ENCODE results near the gene TANGO2. TPM values are rescaled to one million over a fixed set of nuclear protein-coding genes. Genes with fewer than 3 reads are reported as not detected.

Gene TANGO2
- total and polyA plus RNA-seq, 2 donors (not counting 1 experiment from before 2014, with no cell fraction given): 75.5 to 75.6 TPM

GRCh38 chr22:20115691-20116375 lies 94.9 kb downstream of the TANGO2 start, which contains the start of gene RANBP1:
Gene RANBP1, plus strand, starts transcription at chr22:20116104. Its CDS starts 81 bp downstream, at chr22:20116185.
- no peaks in the 10 kb centered on the region for H3K9me3 Mint-ChIP-seq (ENCODE audit: insufficient read depth)
- Histone ChIP-seq H4K20me1 (ENCODE audit: control insufficient read depth, insufficient read depth, low read length, poor library complexity, severe bottlenecking) (peaks cover 39% of the 10 kb centered on the region), H3K36me3 (replicated peaks in 1 of 2; ENCODE audit: control extremely low read depth in 1 of 2, control insufficient read depth in 1 of 2, extremely low read depth in 1 of 2, insufficient read depth in 2 of 2, low read length in 1 of 2) (peaks cover 0 to 37% of the 10 kb centered on the region in 2 experiments), H3K9me3 (ENCODE audit: control extremely low read depth in 1 of 3, control insufficient read depth in 2 of 3, insufficient read depth in 1 of 3, low read length in 2 of 3) (no peaks in the 10 kb centered on the region), H3K4me2 (replicated peaks; ENCODE audit: low read depth, low read length, poor library complexity, severe bottlenecking) (peak within 1 kb of the TSS; percentile 95), H3K4me1 (ENCODE audit: control insufficient read depth in 2 of 2, insufficient read depth in 2 of 2, low read length in 2 of 2) (peaks cover 19 to 49% of the 10 kb centered on the region in 2 donors), H2AFZ (ENCODE audit: insufficient read depth, low read depth, low read length, poor library complexity, severe bottlenecking) (peak within 1 kb of the TSS; percentile 84), H3K9ac (ENCODE audit: low read length) (peak within 1 kb of the TSS; percentile 93), H3K27me3 (replicated peaks in 1 of 4; ENCODE audit: control extremely low read depth in 1 of 4, control insufficient read depth in 3 of 4, insufficient read depth in 4 of 4, low read length in 3 of 4) (no peaks in the 10 kb centered on the region), H3K79me2 (ENCODE audit: control insufficient read depth, insufficient read depth, low read length) (peaks cover 50% of the 10 kb centered on the region), H3K27ac (ENCODE audit: low read length in 2 of 2) (peak within 1 kb of the TSS; percentile 66 to 85), H3K4me3 (ENCODE audit: control extremely low read depth in 1 of 5, extremely low read depth in 1 of 5, insufficient read depth in 1 of 5, low read depth in 2 of 5, low read length in 4 of 5) (peak within 1 kb of the TSS; percentile 16 to 94 (median 80))
- no peaks in the 10 kb centered on the region for H3K27me3 Mint-ChIP-seq
- peak; percentile 29 for DNase-seq
- peak within 1 kb of the TSS; percentile 94 for H3K27ac Mint-ChIP-seq
- no peak for TF ChIP-seq EZH2 (IDR thresholded peaks at IDR 0.05; ENCODE audit: borderline replicate concordance, insufficient read depth, low read depth, low read length, poor library complexity, severe bottlenecking)
- TF ChIP-seq, protein P1, sequence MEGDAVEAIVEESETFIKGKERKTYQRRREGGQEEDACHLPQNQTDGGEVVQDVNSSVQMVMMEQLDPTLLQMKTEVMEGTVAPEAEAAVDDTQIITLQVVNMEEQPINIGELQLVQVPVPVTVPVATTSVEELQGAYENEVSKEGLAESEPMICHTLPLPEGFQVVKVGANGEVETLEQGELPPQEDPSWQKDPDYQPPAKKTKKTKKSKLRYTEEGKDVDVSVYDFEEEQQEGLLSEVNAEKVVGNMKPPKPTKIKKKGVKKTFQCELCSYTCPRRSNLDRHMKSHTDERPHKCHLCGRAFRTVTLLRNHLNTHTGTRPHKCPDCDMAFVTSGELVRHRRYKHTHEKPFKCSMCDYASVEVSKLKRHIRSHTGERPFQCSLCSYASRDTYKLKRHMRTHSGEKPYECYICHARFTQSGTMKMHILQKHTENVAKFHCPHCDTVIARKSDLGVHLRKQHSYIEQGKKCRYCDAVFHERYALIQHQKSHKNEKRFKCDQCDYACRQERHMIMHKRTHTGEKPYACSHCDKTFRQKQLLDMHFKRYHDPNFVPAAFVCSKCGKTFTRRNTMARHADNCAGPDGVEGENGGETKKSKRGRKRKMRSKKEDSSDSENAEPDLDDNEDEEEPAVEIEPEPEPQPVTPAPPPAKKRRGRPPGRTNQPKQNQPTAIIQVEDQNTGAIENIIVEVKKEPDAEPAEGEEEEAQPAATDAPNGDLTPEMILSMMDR (IDR thresholded peaks at IDR 0.05): no peak
- no peak for ATAC-seq (ENCODE audit: low read depth)
- peaks cover 31% of the 10 kb centered on the region for H3K4me1 Mint-ChIP-seq
- POLR2A ChIA-PET: no interaction called here
- WGBS (ENCODE audit: insufficient coverage): 85% methylated on average over 30 of the region's 30 CpGs
- intact Hi-C loops (cut with micrococcal nuclease): loop anchor here (2.0 to 10.0 kb wide), 3 partner anchors 739 to 993 kb away; partner anchors contain the start of genes DGCR2, PI4KA, SNAP29 and THAP7
- CTCF ChIA-PET: no interaction called here
- H3K4me3 Mint-ChIP-seq: peak within 1 kb of the TSS; percentile 93

Data from B cell (primary cell).